ENCODE data around the gene NFATC2.
"Not testable (repeated sequence)": the region's sequence is repeated elsewhere in the genome, so short reads cannot be mapped to it uniquely, and the experiment has no call there.

The NFATC2 gene

GRCh38 chr20:51463560-51463959 lies 79.0 kb downstream of the NFATC2 start:
- H3K27me3 ChIP-seq (ENCODE audit: insufficient read depth, low read depth, severe bottlenecking), result peaks cover 97% of the 10 kb centered on the region
- no peaks in the 10 kb centered on the region for H3K36me3 ChIP-seq
- no peak for DNase-seq
- H3K4me3 ChIP-seq (ENCODE audit: low read depth, low read length), result no peak overlapping the region
- no peak overlapping the region for H3K27ac ChIP-seq
- TF ChIP-seq CTCF (IDR thresholded peaks at IDR 0.05; ENCODE audit: low read depth, low read length), result no peak
- no peaks in the 10 kb centered on the region for H3K9me3 ChIP-seq (ENCODE audit: severe bottlenecking)

DNA sequence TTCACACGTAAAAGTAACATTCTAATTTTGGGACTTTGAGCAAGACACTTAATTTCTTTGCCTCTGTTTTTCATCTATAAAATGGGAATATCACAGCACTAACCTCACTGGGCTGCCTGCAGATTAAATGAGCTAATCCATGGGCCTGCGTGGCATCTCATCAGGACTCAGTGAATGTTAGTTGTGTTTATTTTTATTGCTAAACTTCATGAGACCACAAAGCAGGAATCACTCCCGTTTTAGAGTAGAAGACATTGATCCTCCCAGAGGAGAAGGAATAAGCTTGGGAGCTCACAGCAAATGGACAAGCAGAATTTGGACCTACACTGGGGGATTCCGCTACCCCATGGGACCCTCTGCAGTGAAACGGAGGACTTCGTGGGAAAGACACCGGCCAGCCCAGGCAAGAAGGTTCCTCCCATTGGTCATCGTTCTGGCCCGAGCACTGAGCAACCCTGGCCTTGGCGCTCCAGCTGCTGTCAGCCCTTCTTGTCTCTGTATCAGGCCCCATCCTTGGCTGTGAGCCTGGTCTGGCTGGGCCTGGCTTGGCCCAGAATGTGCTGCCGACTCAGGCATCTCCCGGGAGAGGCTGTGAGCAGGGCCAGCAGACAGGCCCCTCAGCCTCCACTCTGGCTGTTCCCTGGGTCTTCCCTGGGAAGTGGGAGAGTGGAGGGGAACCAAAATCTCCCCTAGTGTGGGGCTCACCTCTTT lies 79.8 kb downstream of the NFATC2 start:
- TF ChIP-seq CTCF (IDR thresholded peaks at IDR 0.05; ENCODE audit: low read depth, low read length), result no peak
- H3K4me3 ChIP-seq (ENCODE audit: low read depth, low read length), result no peak overlapping the region
- no peaks in the 10 kb centered on the region for H3K36me3 ChIP-seq
- no peaks in the 10 kb centered on the region for H3K9me3 ChIP-seq (ENCODE audit: severe bottlenecking)
- DNase-seq, result no peak
- no peak overlapping the region for H3K27ac ChIP-seq
- peaks cover 95% of the 10 kb centered on the region for H3K27me3 ChIP-seq (ENCODE audit: insufficient read depth, low read depth, severe bottlenecking)

DNA sequence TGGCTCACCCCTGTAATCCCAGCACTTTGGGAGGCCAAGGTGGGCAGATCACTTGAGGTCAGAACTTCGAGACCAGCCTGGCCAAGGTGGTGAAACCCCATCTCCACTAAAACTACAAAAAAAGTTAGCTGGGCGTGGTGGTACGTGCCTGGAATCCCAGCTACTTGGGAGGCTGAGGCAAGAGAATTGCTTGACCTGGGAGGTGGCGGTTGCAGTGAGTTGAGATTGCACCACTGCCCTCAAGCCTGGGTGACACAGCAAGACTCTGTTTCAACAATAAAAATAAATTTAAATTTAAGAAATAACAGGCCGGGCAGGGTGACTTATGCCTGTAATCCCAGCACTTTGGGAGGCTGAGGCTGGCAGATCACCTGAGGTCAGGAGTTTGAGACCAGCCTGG lies 80.7 kb downstream of the NFATC2 start:
- H3K27me3 ChIP-seq (ENCODE audit: insufficient read depth, low read depth, severe bottlenecking), result peaks cover 91% of the 10 kb centered on the region
- not testable (repeated sequence) for H3K9me3 ChIP-seq (ENCODE audit: severe bottlenecking); H3K4me3 ChIP-seq (ENCODE audit: low read depth, low read length); H3K36me3 ChIP-seq; DNase-seq; H3K27ac ChIP-seq

DNA sequence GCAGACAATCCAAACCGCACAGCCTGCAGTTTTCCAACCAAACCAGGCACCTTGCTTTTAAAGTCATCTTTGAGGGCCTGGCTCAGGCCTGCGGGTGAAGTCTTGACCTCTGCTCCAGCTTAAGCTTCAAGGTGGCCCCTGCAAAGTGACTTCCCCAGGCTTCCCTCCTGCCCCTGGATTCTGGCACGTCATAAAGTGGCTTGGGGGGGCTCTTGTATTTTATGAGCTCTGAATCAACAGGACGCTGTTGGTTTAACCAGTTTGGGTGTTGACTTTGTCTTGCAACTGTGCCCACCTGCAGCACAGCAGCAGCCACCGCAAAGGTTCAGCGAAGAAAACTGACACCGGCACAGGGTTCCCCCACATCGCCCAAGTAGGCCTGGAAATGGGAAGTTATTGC lies 81.2 kb downstream of the NFATC2 start:
- H3K9me3 ChIP-seq (ENCODE audit: severe bottlenecking), result no peaks in the 10 kb centered on the region
- no peak for TF ChIP-seq CTCF (IDR thresholded peaks at IDR 0.05; ENCODE audit: low read depth, low read length)
- H3K4me3 ChIP-seq (ENCODE audit: low read depth, low read length), result no peak overlapping the region
- no peaks in the 10 kb centered on the region for H3K36me3 ChIP-seq
- no peak for DNase-seq
- peaks cover 91% of the 10 kb centered on the region for H3K27me3 ChIP-seq (ENCODE audit: insufficient read depth, low read depth, severe bottlenecking)
- H3K27ac ChIP-seq, result no peak overlapping the region

GRCh38 chr20:51460569-51461265 lies 81.8 kb downstream of the NFATC2 start:
- DNase-seq, result no peak
- peaks cover 87% of the 10 kb centered on the region for H3K27me3 ChIP-seq (ENCODE audit: insufficient read depth, low read depth, severe bottlenecking)
- H3K36me3 ChIP-seq, result no peaks in the 10 kb centered on the region
- no peak for TF ChIP-seq CTCF (IDR thresholded peaks at IDR 0.05; ENCODE audit: low read depth, low read length)
- H3K27ac ChIP-seq, result no peak overlapping the region
- no peak overlapping the region for H3K4me3 ChIP-seq (ENCODE audit: low read depth, low read length)
- H3K9me3 ChIP-seq (ENCODE audit: severe bottlenecking), result no peaks in the 10 kb centered on the region

DNA sequence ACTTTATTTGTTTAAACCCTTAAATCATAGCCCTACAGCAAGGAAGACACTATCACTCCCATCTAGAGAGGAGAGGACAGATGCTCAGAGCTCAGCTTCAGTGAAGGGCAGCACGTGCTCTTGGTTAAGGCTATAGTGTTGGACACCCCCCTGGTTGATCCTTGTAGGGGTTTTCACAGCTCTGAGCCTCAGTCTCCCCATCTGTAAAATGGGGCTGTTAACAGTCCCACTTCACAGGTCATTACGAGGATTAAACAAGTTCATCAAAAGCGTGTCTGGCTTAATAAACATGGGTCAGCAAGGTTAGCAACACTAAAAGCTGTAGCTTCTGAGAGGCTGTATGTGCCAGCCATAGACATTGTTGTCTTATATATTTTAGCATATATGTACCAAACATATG lies 82.4 kb downstream of the NFATC2 start:
- H3K9me3 ChIP-seq (ENCODE audit: severe bottlenecking), result no peaks in the 10 kb centered on the region
- no peak overlapping the region for H3K4me3 ChIP-seq (ENCODE audit: low read depth, low read length)
- H3K36me3 ChIP-seq, result no peaks in the 10 kb centered on the region
- H3K27ac ChIP-seq, result no peak overlapping the region
- TF ChIP-seq CTCF (IDR thresholded peaks at IDR 0.05; ENCODE audit: low read depth, low read length), result no peak
- peaks cover 82% of the 10 kb centered on the region for H3K27me3 ChIP-seq (ENCODE audit: insufficient read depth, low read depth, severe bottlenecking)
- no peak for DNase-seq
